IPS-NIHi7 (cell line): ENCODE results near the gene TTLL9.
"Not testable (repeated sequence)": the region's sequence is repeated elsewhere in the genome, so short reads cannot be mapped to it uniquely, and the experiment has no call there.

ENCODE experiments used
- DNase-seq: peaks from one replicate; pipeline ENCODE4 v3.0.0; 2012; ENCODE audit warnings: mixed read lengths; ENCODE audit errors: extremely low spot score

Gene TTLL9

DNA sequence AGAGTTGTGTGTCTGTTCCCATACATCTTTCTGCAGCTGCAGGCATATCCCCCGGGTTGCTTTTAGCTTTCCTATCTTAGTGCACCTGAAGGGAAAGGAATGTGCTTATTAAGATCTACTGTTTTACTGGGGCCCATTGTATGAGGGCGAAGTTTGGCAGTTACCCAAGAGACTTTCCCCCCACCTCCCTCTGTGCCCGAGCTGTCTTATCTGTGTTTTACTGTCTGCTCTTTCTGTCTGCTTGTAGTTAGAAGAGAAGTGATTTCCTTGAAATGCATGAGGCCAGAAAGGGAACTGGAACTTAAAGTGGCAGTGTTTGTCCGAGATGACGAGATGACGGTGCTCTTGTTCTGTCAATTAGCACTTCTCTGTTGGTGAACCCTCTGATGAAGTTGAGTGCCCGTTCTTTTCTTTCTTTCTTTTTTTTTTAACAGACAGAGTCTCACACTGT lies 47.6 kb downstream of the TTLL9 start:
- not testable (repeated sequence) for DNase-seq

GRCh38 chr20:31918466-31919105 lies 48.2 kb downstream of the TTLL9 start:
- DNase-seq = no peak

- DNase-seq = no peak
Measured at GRCh38 chr20:31919410-31920155, 49.1 kb downstream of the TTLL9 start.

DNA sequence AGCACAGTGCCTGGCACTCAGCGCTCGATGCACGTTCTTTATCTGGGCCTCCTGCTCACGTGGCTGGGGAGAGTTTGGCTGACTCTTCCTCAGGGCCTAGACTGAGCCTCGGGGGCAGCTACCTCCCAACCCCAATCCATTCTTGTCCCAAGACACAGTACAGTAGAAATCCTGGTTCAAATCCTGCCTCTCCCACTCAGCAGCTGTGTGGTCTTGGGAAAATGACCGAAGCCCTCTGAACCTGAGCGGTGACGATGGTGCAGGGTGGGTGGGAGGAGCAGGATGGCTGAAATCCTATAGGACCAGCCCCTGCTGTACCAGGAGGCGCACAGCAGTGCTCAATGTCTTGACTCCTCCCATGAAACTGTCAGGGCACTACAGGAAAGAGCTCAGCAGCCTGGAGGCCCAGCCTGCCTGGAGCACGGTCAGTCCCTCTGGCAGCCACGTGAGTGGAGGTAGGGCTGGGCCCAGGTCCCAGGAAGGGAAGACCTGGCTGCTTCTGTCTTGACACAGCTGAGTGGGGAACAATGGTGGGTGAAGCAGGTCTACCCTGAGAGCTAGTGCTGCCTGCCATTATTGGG lies 49.9 kb downstream of the TTLL9 start:
- peak; percentile 51 for DNase-seq

DNA sequence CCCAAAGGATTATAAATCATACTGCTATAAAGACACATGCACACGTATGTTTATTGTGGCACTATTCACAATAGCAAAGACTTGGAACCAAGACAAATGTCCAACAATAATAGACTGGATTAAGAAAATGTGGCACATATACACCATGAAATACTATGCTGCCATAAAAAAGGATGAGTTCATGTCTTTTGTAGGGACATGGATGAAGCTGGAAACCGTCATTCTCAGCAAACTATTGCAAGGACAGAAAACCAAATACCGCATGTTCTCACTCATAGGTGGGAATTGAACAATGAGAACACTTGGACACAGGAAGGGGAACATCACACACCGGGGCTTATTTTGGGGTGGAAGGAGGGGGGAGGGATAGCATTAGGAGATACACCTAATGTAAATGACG lies 51.0 kb downstream of the TTLL9 start:
- not testable (repeated sequence) for DNase-seq

DNA sequence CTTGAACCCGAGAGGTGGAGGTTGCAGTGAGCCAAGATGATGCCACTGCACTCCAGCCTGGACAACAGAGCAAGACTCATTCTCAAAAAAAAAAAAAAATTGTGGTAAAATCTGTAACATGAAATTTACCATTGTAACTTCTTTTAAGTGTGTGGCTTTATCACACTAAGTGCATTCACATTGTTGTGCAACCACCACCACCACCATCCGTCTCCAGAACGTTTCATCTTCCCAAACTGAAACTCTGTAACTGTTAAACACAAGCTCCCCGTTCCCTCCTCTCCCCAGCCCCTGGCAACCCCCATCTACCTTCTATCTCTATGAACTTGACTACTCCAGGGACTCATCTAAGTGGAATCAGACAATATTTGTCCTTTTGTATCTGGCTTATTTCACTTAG lies 51.7 kb downstream of the TTLL9 start:
- no peak for DNase-seq

- DNase-seq = no peak
Measured at GRCh38 chr20:31922588-31922987, 52.2 kb downstream of the TTLL9 start.

DNA sequence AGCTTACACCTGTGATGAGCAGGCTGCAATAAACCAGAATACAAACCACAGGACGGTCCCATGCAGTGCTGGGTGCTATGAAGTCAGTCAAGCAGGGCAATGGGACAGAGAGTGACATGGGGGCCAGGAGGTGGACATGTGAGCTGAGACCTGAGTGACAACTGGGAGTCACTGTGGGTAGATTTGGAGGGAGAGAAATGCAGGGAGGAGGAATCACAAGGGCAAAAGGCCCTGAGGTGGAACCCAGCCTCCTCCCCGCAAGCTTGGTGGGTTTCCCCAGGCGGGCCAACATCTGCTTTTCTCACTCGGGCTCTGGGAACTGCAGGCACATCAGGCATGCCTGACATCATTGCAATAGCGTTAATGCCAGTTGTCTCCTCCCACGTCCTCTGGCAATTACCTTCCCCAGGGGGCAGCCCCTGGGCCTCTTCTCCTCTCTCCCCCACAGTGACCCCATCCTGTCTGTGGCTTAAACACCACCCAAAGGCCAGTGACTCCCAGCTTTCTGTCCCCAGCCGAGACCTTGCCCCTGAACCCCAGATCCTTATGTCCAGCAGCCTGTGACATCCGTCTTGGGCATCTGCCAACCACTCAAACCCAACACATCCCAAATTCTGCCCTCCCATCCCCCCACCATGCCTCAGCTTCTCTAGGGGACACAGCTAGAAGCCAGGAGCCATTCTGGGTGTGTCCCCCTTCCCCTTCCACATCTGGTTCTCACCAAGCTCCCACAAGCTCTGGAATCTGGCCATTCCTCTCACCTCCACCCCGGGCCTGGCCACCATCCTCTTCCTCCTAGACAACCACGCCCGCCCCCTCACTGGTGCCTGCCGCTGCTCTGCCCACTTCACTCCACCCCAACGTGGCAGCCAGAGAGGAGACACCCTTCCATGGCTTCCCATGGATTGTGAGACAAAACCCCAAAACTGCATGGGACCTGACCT lies 53.2 kb downstream of the TTLL9 start:
- DNase-seq = peak; percentile 35

- no peak for DNase-seq
Measured at GRCh38 chr20:31924561-31924960, 54.1 kb downstream of the TTLL9 start.

DNA sequence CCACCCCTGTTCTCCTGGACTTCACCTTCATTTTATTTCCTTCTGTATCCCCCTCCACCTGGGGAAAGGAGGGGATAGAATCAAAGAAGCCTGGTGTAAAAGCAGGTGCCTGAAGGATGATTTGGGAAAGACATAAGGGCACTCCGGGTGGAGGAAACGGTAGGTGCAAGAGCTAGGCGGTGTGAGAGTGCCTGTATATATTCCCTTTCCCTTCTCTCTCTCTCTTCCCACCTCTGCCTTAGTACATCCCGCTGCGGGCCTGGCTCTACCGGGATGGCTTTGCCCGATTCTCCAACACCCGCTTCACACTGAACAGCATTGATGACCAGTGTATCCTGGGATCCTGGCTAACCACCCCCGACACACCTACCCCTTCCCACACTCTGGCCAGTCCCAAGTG lies 55.2 kb downstream of the TTLL9 start:
- DNase-seq = no peak

- DNase-seq = no peak
Measured at GRCh38 chr20:31926493-31926892, 56.1 kb downstream of the TTLL9 start.

- no peak for DNase-seq
Measured at GRCh38 chr20:31927627-31928159, 57.3 kb downstream of the TTLL9 start.

GRCh38 chr20:31929631-31930030 lies 59.2 kb downstream of the TTLL9 start:
- not testable (repeated sequence) for DNase-seq

- no peak for DNase-seq
Measured at GRCh38 chr20:31930779-31931178, 60.3 kb downstream of the TTLL9 start.

- no peak for DNase-seq
Measured at GRCh38 chr20:31933698-31934097, 63.3 kb downstream of the TTLL9 start.

- no peak for DNase-seq
Measured at GRCh38 chr20:31934491-31934890, 64.1 kb downstream of the TTLL9 start.

DNA sequence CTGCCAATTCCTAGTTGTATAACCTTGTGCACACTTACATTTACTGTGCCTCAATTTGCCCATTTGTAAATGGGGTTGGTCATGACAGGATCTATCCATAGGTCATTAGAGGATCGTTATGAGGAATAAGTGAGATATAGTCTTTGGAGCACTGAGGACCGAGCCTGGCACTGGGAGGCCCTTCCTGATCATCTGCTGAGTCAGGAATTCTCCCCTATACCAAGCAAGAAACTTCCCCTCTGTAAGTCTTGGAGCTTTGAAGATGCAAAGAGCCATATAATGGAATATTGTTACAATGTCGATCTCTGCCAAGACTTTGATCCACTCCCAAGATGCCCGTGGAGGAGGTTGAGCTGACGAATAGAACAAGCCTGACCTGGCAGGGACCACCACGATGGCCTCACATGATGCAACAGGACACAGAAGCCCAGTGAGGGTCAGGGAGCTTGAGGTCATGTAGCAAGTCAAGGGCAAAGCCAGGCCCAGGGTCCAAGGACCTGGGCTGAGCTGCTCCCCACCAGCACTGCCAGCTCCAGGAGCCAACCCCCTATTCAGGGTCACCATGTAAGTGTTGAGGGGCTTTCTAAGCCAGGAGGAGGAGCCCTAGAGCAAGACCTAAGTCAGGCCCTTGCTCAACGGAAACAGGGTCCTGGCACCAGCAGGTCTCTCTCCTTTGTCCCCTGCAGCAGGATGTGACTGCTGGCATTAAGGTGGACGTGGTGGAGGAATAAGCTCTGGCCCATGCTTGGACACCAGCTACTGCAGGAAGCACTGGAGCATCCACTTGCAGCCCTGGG lies 64.7 kb downstream of the TTLL9 start:
- DNase-seq = peak; percentile 65

- DNase-seq = no peak
Measured at GRCh38 chr20:31936420-31936819, 66.0 kb downstream of the TTLL9 start.

DNA sequence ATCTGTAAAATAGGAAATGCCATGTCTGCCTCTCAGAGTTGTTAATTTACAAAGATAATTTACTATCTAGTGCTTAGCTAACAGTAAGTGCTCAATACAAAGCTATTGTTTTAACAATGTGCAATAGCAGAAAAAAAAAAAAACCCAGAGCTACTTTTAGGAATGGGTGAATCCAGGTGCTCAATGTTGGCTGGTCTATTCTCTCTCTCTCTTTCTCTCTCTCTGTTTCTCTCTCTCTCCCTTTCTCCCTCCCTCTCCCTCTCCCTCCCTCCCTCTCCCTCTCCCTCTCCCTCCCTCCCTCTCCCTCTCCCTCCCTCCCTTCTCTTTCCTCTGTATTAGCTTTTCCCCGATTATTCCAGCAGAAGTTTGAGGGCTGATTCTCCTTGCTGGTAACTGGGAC lies 67.4 kb downstream of the TTLL9 start:
- no peak for DNase-seq

DNA sequence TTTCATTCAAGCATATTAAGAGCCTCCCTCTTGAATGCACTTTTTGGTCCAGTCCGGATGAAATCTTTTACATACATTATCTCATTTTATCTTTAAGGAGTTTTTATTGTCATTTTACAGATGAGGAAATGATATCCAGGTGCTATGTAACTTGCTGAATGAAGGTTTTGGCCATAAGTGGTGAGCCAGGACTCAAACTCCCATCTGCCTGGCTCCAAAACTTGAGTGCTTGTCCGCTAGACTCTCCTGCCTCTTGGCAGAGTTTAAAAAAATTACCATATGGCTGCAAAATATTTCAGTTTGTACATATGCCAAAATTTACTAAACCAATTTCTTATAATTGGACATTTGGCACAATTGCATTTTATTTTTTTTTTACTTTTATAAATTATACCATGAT lies 69.2 kb downstream of the TTLL9 start:
- no peak for DNase-seq

DNA sequence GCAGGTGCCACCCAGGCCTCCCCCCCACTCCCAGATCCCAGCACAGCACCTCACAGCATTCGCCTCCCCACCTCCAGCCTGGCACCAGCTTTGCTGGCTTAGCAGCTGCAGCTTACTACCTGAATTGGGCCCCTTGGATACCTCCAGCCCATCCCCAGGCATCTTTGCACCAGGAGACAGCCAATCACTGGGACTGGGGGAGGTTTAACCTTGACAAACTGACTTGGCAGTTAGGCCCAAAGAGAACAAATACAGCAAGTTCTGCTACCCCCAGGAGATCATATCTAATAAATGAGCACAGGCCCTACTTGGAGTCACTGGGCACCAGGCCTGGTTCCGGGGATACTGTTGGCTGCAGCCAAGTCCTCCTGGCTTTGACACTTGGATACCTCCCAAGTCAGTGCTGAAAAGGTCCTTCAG lies 72.6 kb downstream of the TTLL9 start:
- no peak for DNase-seq
